KMS-11 (cell line): ENCODE measurements around the gene IL20RB.

ENCODE experiments used
- H2AFZ ChIP-seq: fragments of 200-600 bp; sonication (generic); 2 replicates; pipeline ENCODE4 v1.6.1; 2016; ENCODE audit warnings: antibody characterized with exemption, mixed run types, low read depth
- H3K27ac ChIP-seq: fragments of 200-600 bp; sonication (generic); 2 replicates; pipeline ENCODE4 v1.6.1; 2016; ENCODE audit warnings: mild to moderate bottlenecking, mixed run types
- H3K27me3 ChIP-seq: fragments of 200-600 bp; sonication (generic); 2 replicates; pipeline ENCODE4 v1.6.1; 2017; ENCODE audit warnings: mild to moderate bottlenecking, low read depth, mixed run types, moderate library complexity; ENCODE audit not compliant: insufficient read depth
- H3K36me3 ChIP-seq: fragments of 200-600 bp; sonication (generic); 2 replicates; pipeline ENCODE4 v1.6.1; 2017; ENCODE audit warnings: mild to moderate bottlenecking, mixed run types; ENCODE audit not compliant: insufficient read depth
- H3K4me1 ChIP-seq: fragments of 200-600 bp; sonication (generic); 2 replicates; pipeline ENCODE4 v1.6.1; 2016; ENCODE audit warnings: mild to moderate bottlenecking, low read depth, mixed run types; ENCODE audit not compliant: poor library complexity, severe bottlenecking
- H3K4me2 ChIP-seq: fragments of 200-600 bp; sonication (generic); 2 replicates; pipeline ENCODE4 v1.7.0; 2016; ENCODE audit warnings: mild to moderate bottlenecking, mixed run types
- H3K4me3 ChIP-seq: fragments of 200-600 bp; sonication (generic); IDR thresholded peaks from 2 replicates; pipeline ENCODE4 v1.6.1; 2017; ENCODE audit warnings: low read depth, low read length, mixed read lengths; ENCODE audit not compliant: insufficient read depth
- H3K79me2 ChIP-seq: fragments of 200-600 bp; sonication (generic); 2 replicates; pipeline ENCODE4 v1.6.1; 2016; ENCODE audit warnings: low read depth, mixed run types; ENCODE audit not compliant: insufficient read depth
- H3K9ac ChIP-seq: fragments of 200-600 bp; sonication (generic); 2 replicates; pipeline ENCODE4 v1.6.1; 2016; ENCODE audit warnings: mild to moderate bottlenecking, mixed run types
- H4K20me1 ChIP-seq: fragments of 200-600 bp; sonication (generic); 2 replicates; pipeline ENCODE4 v1.6.1; 2016; ENCODE audit warnings: mild to moderate bottlenecking, mixed run types; ENCODE audit not compliant: insufficient read depth
- CTCF ChIP-seq: fragments of 200-600 bp; sonication (generic); conservative IDR thresholded peaks from 2 replicates; pipeline ENCODE4 v1.6.1; 2017; ENCODE audit warnings: low read depth, mild to moderate bottlenecking, antibody characterized with exemption, low read length, moderate library complexity, mixed read lengths

The IL20RB gene

GRCh38 chr3:136949708-136950107, 8.1 kb upstream of the IL20RB start:
- Histone ChIP-seq H3K4me1 (no peaks in the 10 kb centered on the region), H3K36me3 (no peaks in the 10 kb centered on the region), H3K9ac (no peak overlapping the region), H3K4me2 (no peak overlapping the region), H3K27me3 (no peaks in the 10 kb centered on the region), H2AFZ (no peak overlapping the region), H3K79me2 (no peaks in the 10 kb centered on the region), H3K27ac (no peak overlapping the region), H3K4me3 (no peak overlapping the region), H4K20me1 (no peaks in the 10 kb centered on the region)
- TF ChIP-seq CTCF: no peak

GRCh38 chr3:136950623-136951022, 7.2 kb upstream of the IL20RB start:
- H3K27me3 ChIP-seq: no peaks in the 10 kb centered on the region
- H3K4me1 ChIP-seq: no peaks in the 10 kb centered on the region
- no peak overlapping the region for H3K4me2 ChIP-seq
- no peaks in the 10 kb centered on the region for H3K79me2 ChIP-seq
- H3K27ac ChIP-seq: no peak overlapping the region
- H3K4me3 ChIP-seq: no peak overlapping the region
- H2AFZ ChIP-seq: no peak overlapping the region
- H4K20me1 ChIP-seq: no peaks in the 10 kb centered on the region
- no peak for TF ChIP-seq CTCF
- no peaks in the 10 kb centered on the region for H3K36me3 ChIP-seq
- no peak overlapping the region for H3K9ac ChIP-seq

- H3K4me3 ChIP-seq: no peak overlapping the region
- H3K27ac ChIP-seq: no peak overlapping the region
- H3K36me3 ChIP-seq: no peaks in the 10 kb centered on the region
- H3K79me2 ChIP-seq: no peaks in the 10 kb centered on the region
- H3K9ac ChIP-seq: no peak overlapping the region
- H4K20me1 ChIP-seq: no peaks in the 10 kb centered on the region
- no peak overlapping the region for H2AFZ ChIP-seq
- no peak for TF ChIP-seq CTCF
- H3K27me3 ChIP-seq: no peaks in the 10 kb centered on the region
- H3K4me1 ChIP-seq: no peaks in the 10 kb centered on the region
- no peak overlapping the region for H3K4me2 ChIP-seq
These were observed 5.5 kb upstream of the IL20RB start for GRCh38 chr3:136952292-136952691.

- Histone ChIP-seq H3K9ac (no peak overlapping the region), H3K79me2 (no peaks in the 10 kb centered on the region), H3K36me3 (no peaks in the 10 kb centered on the region), H3K27me3 (no peaks in the 10 kb centered on the region), H4K20me1 (no peaks in the 10 kb centered on the region), H3K4me3 (no peak overlapping the region), H3K4me1 (no peaks in the 10 kb centered on the region), H2AFZ (no peak overlapping the region), H3K27ac (no peak overlapping the region), H3K4me2 (no peak overlapping the region)
- no peak for TF ChIP-seq CTCF
These were observed 3.5 kb upstream of the IL20RB start for GRCh38 chr3:136954251-136954650.
